Stimulated activated CD8-positive, alpha-beta memory T cell treated with anti-CD3 and anti-CD28 coated beads, Interleukin-4, amount 100 ng/mL, for 1 hour (primary cell): ENCODE results near the gene EPB41L3.
"Not testable (repeated sequence)": the region's sequence is repeated elsewhere in the genome, so short reads cannot be mapped to it uniquely, and the experiment has no call there.

ENCODE experiments used
- DNase-seq, 2 donors: peaks; one replicate each; pipeline ENCODE4 v3.0.0-alpha.2; 2020; ENCODE audit warnings: low read depth in 2 of 2, low spot score in 1 of 2

EPB41L3 gene

DNA sequence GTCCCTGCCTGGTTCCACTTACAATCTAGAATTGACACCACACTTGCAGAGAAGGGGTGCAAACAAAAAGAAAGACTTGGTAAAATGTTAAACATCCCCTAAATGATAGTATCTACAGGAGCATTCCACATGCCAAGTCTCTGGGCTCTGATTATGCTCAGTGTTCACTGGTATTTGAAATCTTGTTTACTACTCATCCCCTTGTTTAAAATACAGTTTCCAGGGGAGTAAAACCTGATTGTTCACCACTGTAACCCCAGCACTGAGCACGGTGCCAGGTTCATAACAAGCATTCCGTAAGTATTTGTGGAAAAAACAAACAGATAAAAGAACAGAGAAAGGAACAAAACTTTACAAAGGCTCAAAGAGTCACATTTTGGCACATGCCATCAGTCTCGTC lies 11.7 kb downstream of the EPB41L3 start:
- no peak for DNase-seq

GRCh38 chr18:5530629-5531178 lies 13.1 kb downstream of the EPB41L3 start:
- no peak for DNase-seq

DNA sequence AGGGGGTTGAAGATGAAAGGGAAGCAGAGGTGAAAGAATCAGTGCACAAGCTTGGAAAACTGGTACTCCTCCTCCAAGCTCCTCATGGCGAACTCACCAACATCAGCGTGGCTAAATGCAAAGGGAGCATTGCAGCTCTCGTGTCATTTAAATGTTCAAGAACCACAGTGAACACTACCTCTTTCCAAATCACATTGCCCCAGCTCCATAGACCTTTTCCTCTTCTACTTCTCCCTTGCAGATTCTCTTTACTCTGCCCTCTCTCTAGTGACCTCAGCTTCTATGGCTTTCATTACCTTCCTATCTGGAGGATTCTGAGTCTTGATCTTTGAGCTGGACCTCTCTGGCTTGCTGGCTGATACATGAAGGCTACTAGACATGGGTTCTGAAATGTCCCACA lies 14.3 kb downstream of the EPB41L3 start:
- DNase-seq: no peak

DNA sequence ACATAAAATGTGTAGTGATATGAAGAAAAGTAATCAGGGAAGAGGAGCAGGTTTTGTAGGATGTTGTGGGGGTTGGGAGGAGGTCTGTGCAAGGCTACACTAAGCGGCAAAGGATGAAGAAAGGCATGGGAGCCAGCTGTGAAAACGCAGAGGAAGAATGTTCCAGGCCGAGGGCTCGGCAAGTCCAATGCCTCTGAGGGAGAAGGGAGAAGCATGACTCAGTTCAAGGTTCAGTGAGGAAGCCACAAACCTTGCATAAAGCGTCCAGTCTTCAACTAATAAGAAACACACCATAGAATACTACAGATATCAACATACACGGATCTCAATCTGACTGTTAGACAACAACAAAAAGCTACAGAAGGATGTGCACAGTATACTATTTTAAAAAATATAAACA lies 16.2 kb downstream of the EPB41L3 start:
- DNase-seq: no peak

GRCh38 chr18:5524660-5525059 lies 19.1 kb downstream of the EPB41L3 start:
- no peak for DNase-seq

DNA sequence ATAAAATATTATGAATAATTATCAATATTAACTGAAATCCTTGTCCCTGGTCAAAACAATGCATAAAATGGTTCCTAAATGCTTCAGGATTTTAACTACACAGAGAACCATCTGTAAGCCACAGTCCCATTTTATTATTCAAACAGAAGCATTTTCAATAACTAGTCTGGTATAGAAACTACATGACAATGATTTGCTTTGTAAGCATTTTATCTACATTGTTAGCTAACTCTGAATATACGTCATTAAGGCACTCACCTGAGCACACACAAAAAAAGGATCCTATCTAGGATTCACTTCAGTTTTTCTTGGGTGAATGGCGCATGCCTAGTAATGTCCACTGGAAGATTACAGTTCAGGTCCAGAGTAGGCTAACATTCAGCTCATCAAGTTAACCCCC lies 22.8 kb downstream of the EPB41L3 start:
- no peak for DNase-seq

DNA sequence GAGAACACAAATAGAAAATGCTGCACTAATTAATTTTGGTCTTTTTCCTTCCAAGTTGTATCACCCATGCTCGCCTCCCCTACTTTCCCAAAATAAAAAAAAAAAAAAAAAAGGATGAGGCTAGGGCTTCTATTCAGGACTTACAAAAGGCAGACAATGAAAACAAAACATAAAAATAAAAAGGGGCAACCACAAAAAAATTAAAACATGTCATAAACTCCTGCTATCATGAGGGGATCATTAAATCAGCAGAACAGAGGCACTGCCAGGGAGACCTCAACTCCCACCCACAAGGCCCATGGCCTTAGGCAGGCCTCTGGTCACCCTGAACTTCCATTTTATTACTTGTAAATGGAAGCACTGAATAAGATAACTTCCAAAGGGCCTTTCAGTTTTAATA lies 23.3 kb downstream of the EPB41L3 start:
- no peak for DNase-seq

DNA sequence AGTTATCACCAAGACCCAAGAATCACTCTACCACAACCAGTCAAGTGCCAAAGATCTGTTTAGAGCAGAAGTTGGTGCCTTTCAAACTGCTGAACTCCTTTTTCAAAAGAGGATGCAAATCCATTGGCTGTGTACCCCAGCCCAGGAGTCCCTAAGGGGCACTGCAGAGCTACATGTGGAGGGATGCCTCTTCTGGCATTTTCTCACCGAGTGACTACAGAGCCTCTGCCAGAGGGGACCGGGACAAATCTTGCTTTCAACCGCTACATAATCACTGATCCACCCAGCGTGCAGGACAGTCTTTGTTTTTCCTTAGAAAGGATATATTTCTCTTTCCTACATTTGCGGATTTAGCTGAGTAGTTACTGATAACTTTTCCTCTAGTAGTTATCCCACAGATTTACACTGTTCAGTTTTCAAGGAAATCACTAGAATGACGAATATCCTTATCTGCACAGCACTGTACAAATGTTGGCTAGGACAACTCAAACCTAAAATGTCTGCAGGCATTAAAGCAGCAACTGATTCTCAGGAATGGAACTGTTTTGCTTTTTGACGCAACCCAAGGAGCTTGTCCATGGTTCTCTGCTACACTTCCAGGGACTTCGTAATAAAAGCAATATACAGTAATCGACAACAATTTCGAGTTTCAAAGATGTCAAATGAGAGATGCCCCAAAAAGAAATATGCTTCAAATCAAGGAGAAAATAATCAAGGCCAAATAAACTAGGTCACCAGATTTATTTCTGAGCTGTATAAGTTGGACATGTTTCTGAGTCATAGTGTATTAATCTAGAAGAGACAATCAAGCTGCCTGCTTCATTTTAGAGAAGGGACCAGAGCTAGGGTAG lies 24.1 kb downstream of the EPB41L3 start:
- DNase-seq: no peak

GRCh38 chr18:5518899-5519371 lies 24.9 kb downstream of the EPB41L3 start:
- no peak for DNase-seq

DNA sequence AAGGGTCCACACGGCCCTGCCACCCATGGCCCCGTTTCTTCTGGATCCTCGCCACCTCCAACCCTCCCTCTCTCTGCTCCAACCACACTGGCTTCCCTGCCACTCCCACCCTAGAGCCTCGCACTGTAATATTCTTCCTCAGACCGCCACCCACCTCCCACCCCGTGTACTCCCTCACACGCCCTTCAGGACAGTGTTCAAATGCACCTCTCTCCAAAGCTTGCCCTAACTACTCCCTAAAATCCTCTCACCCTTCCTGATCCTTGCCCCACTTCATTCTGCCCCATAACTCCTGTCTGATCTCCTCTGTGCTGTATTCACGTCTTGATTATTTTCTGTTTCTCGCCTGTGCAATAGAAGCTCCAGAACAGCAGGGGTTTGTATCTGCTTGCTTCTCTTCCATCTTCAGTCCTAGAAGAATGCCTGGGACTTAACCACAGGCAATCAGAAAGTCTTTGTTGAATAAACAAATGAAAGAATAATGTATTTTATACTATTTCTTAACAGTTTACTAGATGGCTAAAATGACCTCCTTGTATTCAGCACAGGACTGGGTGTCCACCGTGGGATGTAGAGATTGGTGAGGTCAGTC lies 25.5 kb downstream of the EPB41L3 start:
- no peak for DNase-seq

DNA sequence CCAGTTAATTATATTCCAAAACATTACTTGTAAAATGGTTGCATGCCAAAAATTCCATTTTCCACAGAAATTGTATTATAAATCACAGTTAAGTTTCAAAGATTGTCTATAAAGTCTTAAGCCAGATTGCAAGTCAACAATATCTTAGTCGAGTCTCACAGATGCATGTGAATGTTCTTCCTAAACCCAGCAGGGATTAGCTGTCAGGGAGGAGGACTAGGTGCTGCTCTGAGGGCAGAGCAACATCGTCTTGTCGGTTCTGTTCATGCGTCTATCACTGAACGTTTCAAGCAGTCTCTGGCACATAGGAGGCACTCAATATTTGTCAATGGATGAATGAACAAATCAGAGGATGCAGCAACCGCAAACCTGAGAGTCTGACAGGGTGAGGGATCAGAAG lies 27.0 kb downstream of the EPB41L3 start:
- no peak for DNase-seq

- DNase-seq: no peak
These were observed 28.6 kb downstream of the EPB41L3 start for GRCh38 chr18:5515011-5515784.

DNA sequence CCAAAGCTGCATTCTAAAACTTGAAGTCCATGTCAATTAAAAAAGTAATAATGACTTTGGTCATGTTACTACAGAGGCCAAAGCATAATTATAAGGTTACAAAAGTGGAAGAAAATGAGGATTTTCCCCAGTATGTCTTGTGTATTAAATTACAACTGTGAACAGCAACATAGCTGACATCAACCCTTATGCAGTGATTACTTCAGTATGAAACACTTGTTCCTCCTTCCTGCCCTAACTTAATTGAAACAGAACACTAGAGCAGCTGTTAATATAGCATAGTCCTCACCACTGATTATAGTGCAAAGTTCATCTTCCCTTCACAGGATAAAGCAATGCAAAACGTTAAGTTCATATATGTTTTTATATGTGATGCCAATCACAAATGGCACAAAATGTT lies 29.9 kb downstream of the EPB41L3 start:
- DNase-seq: no peak

GRCh38 chr18:5512176-5512575 lies 31.6 kb downstream of the EPB41L3 start:
- DNase-seq: no peak

DNA sequence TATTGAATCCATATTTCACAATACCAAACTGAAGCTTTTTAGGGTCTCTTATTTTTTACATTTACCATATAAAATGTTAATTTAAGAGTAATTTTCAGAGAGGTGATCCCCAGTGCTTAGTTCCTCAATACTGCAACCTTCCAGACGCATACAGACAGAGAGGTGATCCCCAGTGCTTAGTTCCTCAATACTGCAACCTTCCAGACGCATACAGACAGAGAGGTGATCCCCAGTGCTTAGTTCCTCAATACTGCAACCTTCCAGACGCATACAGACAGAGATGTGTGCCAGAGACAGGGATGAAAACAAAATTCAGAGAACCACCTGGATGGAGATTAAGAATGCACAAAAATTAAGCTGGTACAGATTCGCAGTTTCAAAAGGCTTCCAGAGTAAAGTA lies 32.3 kb downstream of the EPB41L3 start:
- DNase-seq: not testable (repeated sequence)

- no peak for DNase-seq
These were observed 33.5 kb downstream of the EPB41L3 start for GRCh38 chr18:5510135-5510846.

GRCh38 chr18:5508821-5509220 lies 35.0 kb downstream of the EPB41L3 start:
- no peak for DNase-seq

DNA sequence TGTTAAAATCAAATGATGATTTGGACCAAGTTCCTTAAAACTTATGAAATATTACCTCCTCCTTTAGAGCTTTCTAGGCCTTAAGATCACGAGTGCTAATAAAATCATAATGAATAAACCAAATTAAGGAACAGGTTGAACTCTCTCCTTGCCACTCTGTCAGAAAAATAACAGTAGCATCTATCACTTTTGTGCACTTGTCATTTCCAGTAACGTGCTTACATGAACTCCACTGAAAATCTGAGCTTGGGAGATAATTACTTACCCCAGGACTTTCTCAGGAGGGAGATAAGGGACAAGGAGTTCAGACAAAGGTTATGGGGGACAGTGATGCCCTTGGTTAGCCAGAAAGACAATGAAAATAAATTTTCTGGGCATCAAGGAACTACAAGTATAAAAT lies 36.0 kb downstream of the EPB41L3 start:
- DNase-seq: no peak

DNA sequence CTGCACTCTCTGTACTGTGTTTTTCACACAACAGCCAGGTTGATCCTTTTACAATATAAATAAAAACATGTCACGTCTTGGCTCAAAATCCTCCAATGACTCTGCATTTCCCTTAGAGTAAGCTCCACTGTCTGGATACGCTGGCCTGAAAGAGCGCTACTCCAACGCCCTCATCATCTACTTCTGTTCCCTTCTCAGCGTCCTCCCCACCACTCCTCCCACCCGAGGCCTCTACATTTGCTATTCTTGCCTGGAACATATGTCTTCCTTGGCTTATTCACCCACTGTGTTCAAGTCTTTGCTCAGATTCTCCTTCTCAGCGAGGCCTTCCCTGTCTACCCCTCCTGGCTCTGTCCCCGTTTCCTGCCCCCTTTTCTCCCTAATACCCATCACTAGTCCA lies 37.6 kb downstream of the EPB41L3 start:
- no peak for DNase-seq

DNA sequence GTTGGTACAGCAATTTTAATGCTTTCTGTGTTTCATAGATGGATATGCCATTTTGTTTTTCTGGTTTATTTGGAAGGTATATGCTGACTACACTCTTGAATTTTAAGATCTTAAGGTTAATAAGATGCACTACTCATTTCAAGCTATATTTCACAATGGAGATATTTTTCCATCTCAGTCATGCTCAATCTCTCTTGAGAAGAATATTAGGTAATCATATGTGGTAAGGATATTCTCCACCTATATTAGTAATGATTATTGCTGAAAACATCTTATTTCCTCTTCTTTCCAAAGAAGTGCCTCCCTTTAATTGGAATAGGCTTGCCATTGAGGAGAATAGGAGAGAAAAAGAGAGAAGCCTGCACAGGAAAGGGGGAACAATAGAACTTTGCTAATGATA lies 40.1 kb downstream of the EPB41L3 start:
- DNase-seq: no peak
